ENCODE data around the gene SWT1.

Gene SWT1

DNA sequence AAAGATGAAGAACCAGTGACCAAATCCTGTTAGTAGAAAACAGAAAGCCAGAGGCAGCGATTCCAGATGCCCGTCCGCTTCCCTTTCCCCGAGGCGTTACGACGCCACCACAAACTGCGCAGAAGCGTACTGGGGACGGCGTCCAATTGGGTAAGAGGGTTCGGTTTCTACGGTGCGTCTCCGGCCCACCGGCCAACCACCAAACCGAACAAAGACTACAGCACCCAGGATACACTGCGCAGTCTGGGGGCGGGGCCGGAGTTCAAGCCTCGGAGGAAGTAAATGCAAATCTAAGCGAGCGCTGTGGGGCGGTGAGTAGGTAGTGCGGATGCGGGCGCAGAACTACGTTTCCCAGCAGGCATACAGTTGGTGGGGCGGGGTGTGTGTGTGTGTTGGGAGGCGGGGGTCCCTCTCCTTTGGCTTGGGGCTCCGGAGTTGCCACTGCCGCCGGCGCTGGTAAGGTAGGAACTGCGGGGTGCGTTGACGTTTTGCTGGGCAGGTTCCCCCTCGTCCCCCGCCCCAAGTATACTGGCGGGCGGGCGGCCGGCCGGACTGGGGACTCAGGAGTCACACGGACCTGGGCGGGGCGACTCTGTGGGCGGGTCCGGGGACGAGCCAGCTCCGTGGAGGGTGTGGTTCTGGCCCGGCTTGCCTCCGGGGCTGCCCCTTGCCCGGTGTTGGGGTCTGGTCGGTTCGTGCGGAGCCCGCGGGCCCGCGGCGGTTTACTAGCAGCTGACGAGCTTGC is at the start of gene SWT1, which contains the start of gene TRMT1L:
TSS of gene SWT1 (plus strand) at position 314 of the 745 bp plus-strand sequence. CDS start 3,675 bp downstream, outside the sequence.
TSS of gene TRMT1L (minus strand) at position 100 of the 745 bp plus-strand sequence. CDS start 241 bp downstream, outside the sequence.
- DNase-seq (ENCODE audit: low read depth) = peak; percentile 98

- no peak for DNase-seq (ENCODE audit: low read depth)
These were observed 48.6 kb upstream of the SWT1 start for GRCh38 chr1:185108321-185108720.

- DNase-seq (ENCODE audit: low read depth) = no peak
These were observed 46.8 kb upstream of the SWT1 start for GRCh38 chr1:185110145-185110544.

DNA sequence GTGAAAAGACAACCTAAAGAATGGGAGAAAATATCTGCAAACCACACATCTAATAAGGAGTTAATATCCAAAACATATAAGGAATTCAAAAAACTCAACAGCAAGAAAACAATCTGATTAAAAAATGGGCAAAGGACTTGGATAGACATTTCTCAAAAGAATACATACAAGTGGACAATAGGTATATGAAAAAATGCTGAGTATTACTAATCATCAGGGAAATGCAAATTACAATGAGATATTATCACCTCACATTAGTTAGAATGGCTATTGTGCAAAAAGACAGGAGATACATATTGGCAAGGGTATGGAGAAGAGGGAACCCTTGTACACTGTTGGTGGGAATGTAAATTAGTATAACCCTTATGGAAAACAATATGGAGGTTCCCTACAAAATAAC is 45.1 kb upstream of the SWT1 start:
- DNase-seq (ENCODE audit: low read depth) = no peak

DNA sequence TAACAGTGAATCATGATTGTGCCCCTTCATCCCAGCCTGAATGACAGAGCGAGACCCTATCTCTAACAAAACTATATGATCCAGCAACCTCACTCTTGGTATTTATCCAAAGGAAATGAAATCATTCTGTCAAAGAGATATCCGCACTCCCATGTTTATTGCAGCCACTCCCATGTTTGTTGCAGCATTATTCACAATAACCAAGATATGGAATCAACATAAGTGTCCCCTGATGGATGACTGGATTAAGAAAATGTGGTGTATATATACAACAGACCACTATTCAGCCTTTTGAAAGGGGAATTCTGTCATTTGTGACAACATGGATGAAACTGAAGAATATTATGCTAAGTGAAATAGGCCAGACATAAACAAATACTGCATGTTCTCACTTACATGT is 44.6 kb upstream of the SWT1 start:
- DNase-seq (ENCODE audit: low read depth) = no peak

GRCh38 chr1:185129708-185130107 is 27.3 kb upstream of the SWT1 start:
- DNase-seq (ENCODE audit: low read depth) = no peak

- no peak for DNase-seq (ENCODE audit: low read depth)
These were observed 24.4 kb upstream of the SWT1 start for GRCh38 chr1:185132534-185132933.

DNA sequence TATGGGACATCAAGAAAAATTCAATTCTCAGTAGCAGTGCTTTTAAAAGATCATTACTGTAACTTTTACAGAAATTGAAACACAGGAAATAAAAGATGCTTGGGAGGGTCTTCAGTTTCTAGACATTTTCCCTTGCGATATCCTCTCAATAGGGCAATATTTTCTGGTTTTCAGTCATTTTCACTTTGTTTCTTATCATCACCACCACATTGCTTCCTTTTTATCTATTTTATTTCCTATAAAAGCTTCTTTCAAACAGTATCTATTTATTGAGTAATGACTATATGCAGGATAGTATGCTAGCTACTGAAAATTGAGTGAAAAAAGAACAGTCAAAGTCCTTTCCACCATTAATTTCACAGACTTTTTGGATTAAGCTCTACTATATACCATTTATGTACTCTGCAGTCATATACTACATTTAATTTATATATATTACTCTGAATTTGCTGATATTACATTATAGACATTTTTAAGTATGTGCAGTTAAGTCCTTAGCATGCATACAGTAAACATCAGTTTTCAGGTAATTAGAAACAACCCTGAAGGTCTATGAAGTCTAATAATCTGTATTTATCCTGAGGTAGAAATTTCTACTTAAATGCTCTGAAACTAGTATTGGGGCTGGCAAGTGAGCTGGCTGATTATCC is 18.9 kb upstream of the SWT1 start:
- no peak for DNase-seq (ENCODE audit: low read depth)

DNA sequence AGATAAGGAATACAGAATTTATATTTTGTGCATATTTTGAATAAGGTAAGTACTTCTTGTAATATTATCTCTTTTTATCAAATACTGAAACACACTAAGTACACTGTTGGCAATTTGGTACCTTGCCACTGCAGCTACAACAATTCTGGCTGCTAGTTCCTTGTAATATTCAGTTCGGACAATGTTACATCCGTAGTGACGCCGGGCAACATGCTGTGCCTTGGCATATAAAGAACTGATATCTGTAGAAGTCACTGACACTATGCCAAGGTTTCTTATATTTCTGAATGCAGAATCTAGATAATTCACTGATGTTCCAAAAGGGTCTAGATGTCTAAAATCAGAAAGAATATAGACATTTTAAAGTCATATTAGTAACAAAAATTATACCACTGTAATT is 17.7 kb upstream of the SWT1 start:
- DNase-seq (ENCODE audit: low read depth) = no peak

DNA sequence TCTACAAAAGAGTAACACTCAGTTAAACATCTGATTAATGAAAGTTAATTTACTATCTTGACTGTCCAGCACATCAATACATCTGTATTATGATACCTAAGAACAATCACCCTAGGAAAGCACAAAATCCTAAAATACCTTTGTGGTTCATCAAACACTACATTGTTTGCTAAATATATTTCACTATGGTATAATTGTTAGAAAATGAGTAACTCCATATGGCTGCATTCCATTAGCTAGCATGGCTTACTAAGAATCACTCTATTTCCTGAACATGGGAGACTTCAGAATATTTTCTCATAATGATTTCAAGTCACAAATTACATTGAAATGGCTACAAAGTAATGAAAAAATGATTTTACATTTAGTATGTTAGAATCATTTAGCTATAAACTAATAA is 12.7 kb upstream of the SWT1 start:
- no peak for DNase-seq (ENCODE audit: low read depth)

DNA sequence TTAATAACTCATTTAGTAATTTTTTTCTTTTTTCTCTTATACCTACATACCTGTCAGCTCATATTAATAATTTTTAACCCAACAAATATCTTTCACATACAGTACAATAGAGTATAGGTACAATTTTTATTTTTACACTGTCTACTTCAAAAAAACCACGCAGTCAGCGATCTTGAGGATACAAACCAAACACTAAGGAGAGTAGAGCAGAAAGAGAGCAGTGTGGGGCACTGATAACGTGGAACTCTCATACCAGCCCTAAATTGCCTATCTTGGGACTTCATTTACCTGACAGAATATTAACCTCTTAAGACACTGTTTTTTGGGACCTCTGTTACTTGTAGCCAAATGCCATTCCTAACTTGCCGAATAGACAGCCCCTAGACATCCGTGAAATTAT is 5.8 kb upstream of the SWT1 start:
- DNase-seq (ENCODE audit: low read depth) = no peak

- no peak for DNase-seq (ENCODE audit: low read depth)
These were observed 4.7 kb upstream of the SWT1 start for GRCh38 chr1:185152187-185152767.

DNA sequence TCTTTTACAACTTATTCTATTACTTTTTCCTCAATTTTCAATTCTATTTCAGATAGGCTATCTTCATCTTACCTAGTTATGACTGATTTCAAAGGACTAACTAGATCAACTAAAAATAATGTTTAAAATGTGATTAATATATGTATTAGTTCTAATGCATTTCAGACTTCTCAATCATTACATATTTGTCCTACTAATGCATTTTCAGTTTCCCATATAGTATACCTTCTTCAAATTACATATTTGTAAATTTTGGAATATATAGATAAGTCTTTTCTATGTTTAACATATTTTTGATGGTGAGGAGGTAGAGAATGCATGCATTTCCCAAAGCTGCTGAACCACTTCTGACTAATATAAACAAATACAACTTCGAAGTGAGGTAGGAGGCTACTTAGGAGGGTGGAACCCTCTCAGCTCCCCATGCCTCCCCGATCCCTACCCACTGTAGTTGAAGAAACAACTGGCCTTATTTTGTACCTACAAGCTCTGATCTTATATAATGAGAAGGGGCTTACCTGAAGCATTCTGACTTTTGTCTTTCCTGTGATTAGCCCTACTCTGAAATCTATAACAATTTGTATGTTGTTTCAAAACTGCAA is 2.0 kb upstream of the SWT1 start:
- DNase-seq (ENCODE audit: low read depth) = no peak

DNA sequence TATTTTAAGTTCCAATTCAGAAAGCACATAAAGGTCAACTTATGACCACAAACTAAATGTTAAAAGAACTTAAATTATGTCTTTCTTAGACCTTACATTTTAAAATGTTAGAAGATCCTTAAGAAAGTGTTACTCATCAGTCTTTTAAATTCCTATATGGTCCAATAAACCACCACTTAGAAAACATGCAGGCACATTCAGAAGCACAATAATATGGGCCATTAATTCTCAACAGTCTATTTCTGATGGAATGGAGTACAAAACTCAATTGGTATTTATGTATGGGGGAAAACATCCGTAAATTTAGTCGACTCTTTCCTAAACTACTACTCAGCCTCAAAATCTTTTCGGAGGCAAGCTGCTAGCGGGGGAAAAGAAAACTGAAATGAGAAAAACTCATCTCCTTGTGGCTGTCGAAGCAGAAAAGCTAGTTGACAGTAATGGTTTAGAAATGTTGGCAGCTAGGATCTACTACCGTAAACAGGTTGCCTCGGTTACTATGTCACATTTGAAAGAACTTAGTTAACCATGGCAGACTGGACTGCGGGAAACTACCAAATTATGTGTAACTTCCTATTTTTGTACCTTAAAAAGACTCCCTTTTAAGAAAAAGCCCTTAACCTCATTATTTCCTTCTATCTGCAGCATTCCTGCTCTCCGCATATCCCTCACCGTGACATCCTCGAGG is 1.2 kb upstream of the SWT1 start:
- DNase-seq (ENCODE audit: low read depth) = no peak

GRCh38 chr1:185156288-185156853 is 596 bp upstream of the SWT1 start:
- DNase-seq (ENCODE audit: low read depth) = no peak

GRCh38 chr1:185157599-185158412 is 839 bp downstream of the SWT1 start:
- DNase-seq (ENCODE audit: low read depth) = no peak

DNA sequence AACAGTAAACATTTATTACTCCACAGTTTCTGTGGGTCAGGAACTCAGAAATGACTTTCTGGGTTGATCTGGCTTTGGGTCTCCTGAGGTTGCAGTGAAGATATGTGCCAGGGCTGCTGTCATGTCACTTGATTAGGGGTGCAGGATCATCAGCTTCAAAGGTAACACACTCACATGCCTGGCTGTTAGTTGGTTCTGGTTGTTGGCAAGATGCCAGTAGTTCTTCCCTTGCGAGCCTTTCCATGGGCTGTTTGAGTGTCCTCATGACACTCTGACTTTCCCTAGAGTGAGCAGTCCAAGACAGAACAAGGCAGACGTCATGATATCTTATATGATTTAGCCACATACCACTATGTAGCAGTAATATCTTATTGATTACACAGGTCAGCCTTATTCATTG is 1.8 kb downstream of the SWT1 start:
- DNase-seq (ENCODE audit: low read depth) = no peak

DNA sequence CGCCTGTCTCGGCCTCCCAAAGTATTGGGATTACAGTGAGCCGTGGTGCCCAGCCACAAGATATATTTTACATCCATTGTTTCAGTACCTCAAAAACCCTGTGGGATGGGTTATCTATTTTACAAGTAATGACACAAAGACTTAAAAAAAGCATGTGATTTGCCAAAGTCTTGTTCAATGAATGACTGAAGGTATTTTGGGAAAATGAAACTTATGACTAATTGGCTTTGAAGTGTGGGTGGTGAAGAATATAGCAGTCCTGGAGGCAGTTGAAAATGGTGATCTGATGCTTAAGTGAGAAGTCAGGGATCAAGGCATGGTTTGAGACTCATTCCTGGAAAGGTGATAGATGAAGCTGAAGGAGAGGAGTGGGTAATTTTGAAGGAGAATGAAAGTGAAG is 3.0 kb downstream of the SWT1 start:
- no peak for DNase-seq (ENCODE audit: low read depth)

GRCh38 chr1:185162491-185162890 is 5.5 kb downstream of the SWT1 start:
- DNase-seq (ENCODE audit: low read depth) = no peak

- no peak for DNase-seq (ENCODE audit: low read depth)
These were observed 9.1 kb downstream of the SWT1 start for GRCh38 chr1:185166106-185166505.

DNA sequence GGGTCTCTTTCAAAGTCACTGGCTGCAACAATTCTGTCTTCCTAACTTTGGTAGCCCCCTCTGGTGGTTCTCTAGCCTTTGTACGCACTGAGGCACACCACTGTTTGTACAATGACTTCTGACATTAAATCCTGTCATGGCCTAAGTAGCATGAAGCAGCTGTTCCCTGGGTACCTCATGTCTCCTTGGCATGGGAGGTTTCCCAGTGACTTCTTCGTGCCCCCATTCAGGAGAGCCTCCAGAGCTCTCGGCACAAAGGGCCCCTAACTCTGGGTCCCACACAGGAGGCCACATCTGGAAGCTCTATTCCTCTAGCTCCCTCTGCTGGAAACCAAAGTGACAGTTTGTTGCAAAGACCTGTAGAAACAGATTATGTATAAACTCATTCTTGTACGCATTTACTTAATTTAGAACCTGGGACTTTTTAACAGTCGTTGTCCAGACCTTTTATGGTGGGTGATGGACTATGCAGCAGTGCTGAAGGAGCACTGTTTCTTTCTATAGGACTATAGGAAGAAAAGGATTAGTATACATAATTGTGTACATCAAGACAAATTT is 13.4 kb downstream of the SWT1 start:
- no peak for DNase-seq (ENCODE audit: low read depth)
